ENCODE results near the gene SBSN. TPM values are rescaled to one million over a fixed set of nuclear protein-coding genes. Genes with fewer than 3 reads are reported as not detected.

The SBSN gene
- total RNA-seq, 1 experiment from 2014 or later, result 0.39 TPM

GRCh38 chr19:35474104-35474503 is 54.0 kb downstream of the SBSN start:
- ChIA-PET CTCF (no interaction called here), POLR2A (no interaction called here)
- DNase-seq (ENCODE audit: low read depth, low spot score) (no peak), ATAC-seq (no peak)
- H3K27ac ChIP-seq (ENCODE audit: low read length), result no peak overlapping the region
- no peak overlapping the region for H3K4me3 ChIP-seq (ENCODE audit: low read depth in 2 of 2, low read length in 2 of 2)
- no TSS peak for BruUV-seq (replicated peaks)
- in situ Hi-C loops (cut with HindIII; ENCODE audit: low pct_unique_long_range_greater_than_20kb, low sequenced_read_pairs), result no loop called here
- no peaks in the 10 kb centered on the region for H3K4me1 ChIP-seq (ENCODE audit: control insufficient read depth, insufficient read depth, low read length)
- intact Hi-C loops (cut with micrococcal nuclease; ENCODE audit: unreplicated experiment), result no loop called here
- no peaks in the 10 kb centered on the region for H3K36me3 ChIP-seq (ENCODE audit: control insufficient read depth, insufficient read depth, low read length)
- no peak for TF ChIP-seq REST (IDR thresholded peaks at IDR 0.05; ENCODE audit: insufficient read depth in 1 of 2, low read depth in 2 of 2, low read length in 1 of 2)
- TF ChIP-seq TCF7L2 (IDR thresholded peaks at IDR 0.05; ENCODE audit: low read depth, low read length), result no peak
- no peak for TF ChIP-seq POLR2AphosphoS5 (IDR thresholded peaks at IDR 0.05; ENCODE audit: low read depth, low read length)
- TF ChIP-seq SIN3A (IDR thresholded peaks at IDR 0.05; ENCODE audit: borderline replicate concordance, insufficient read depth, low read depth, low read length), result no peak
- TF ChIP-seq CTCF (IDR thresholded peaks at IDR 0.05), result no peak
- H3K9me3 ChIP-seq (ENCODE audit: control insufficient read depth, insufficient read depth, low read depth, low read length), result no peaks in the 10 kb centered on the region
- H3K27me3 ChIP-seq (ENCODE audit: control insufficient read depth, insufficient read depth, low read length), result no peaks in the 10 kb centered on the region

Other genes starting within 250 kb of the SBSN start
- 0.31 TPM for gene HAMP, start 245.8 kb downstream of the SBSN start, total RNA-seq (2021; ENCODE audit: unreplicated experiment)
- not detected for gene MAG, start 236.2 kb downstream of the SBSN start, total RNA-seq (2021; ENCODE audit: unreplicated experiment)
- gene CD22, start 199.1 kb downstream of the SBSN start, total RNA-seq (2021; ENCODE audit: unreplicated experiment), result 0.74 TPM
- gene FFAR1, start 180.4 kb downstream of the SBSN start, total RNA-seq (2021; ENCODE audit: unreplicated experiment), result not detected
- gene FFAR3, start 169.9 kb downstream of the SBSN start, total RNA-seq (2021; ENCODE audit: unreplicated experiment), result not detected
- not detected for gene GPR42, start 157.2 kb downstream of the SBSN start, total RNA-seq (2021; ENCODE audit: unreplicated experiment)
- not detected for gene FFAR2, start 80.1 kb downstream of the SBSN start, total RNA-seq (2021; ENCODE audit: unreplicated experiment)
- gene KRTDAP, start 37.8 kb downstream of the SBSN start, total RNA-seq (2021; ENCODE audit: unreplicated experiment), result not detected
- gene DMKN, start 14.7 kb downstream of the SBSN start, total RNA-seq (2021; ENCODE audit: unreplicated experiment), result 5.6 TPM
- not detected for gene GAPDHS, start 5.1 kb upstream of the SBSN start, total RNA-seq (2021; ENCODE audit: unreplicated experiment)
- gene TMEM147, start 17.3 kb upstream of the SBSN start, total RNA-seq (2021; ENCODE audit: unreplicated experiment), result 157 TPM
- not detected for gene ATP4A, start 35.3 kb upstream of the SBSN start, total RNA-seq (2021; ENCODE audit: unreplicated experiment)
- not detected for gene PMIS2, start 57.9 kb upstream of the SBSN start, total RNA-seq (2021; ENCODE audit: unreplicated experiment)
- gene HAUS5, start 84.4 kb upstream of the SBSN start, total RNA-seq (2021; ENCODE audit: unreplicated experiment), result 23.2 TPM
- gene RBM42, start 100.7 kb upstream of the SBSN start, total RNA-seq (2021; ENCODE audit: unreplicated experiment), result 180 TPM
- gene ETV2, start 113.4 kb upstream of the SBSN start, total RNA-seq (2021; ENCODE audit: unreplicated experiment), result 2.8 TPM
- gene COX6B1, start 120.0 kb upstream of the SBSN start, total RNA-seq (2021; ENCODE audit: unreplicated experiment), result 835 TPM
- gene UPK1A, start 138.2 kb upstream of the SBSN start, total RNA-seq (2021; ENCODE audit: unreplicated experiment), result 0.67 TPM
- gene ZBTB32, start 176.2 kb upstream of the SBSN start, total RNA-seq (2021; ENCODE audit: unreplicated experiment), result not detected
- 68.8 TPM for gene KMT2B, start 189.7 kb upstream of the SBSN start, total RNA-seq (2021; ENCODE audit: unreplicated experiment)
- gene IGFLR1, start 214.1 kb upstream of the SBSN start, total RNA-seq (2021; ENCODE audit: unreplicated experiment), result 12.5 TPM
- gene U2AF1L4, start 217.1 kb upstream of the SBSN start, total RNA-seq (2021; ENCODE audit: unreplicated experiment), result 29.8 TPM
- gene PSENEN, start 217.3 kb upstream of the SBSN start, total RNA-seq (2021; ENCODE audit: unreplicated experiment), result 169 TPM
- gene LIN37, start 220.3 kb upstream of the SBSN start, total RNA-seq (2021; ENCODE audit: unreplicated experiment), result 23.5 TPM
- gene HSPB6, start 228.7 kb upstream of the SBSN start, total RNA-seq (2021; ENCODE audit: unreplicated experiment), result 0.87 TPM
- gene PROSER3, start 229.9 kb upstream of the SBSN start, total RNA-seq (2021; ENCODE audit: unreplicated experiment), result 63.9 TPM
- 35.8 TPM for gene ARHGAP33, start 247.3 kb upstream of the SBSN start, total RNA-seq (2021; ENCODE audit: unreplicated experiment)

Measured in Panc1 (cell line).